A549 (cell line): ENCODE data around the gene APBB2. TPM values are rescaled to one million over a fixed set of nuclear protein-coding genes. Genes with fewer than 3 reads are reported as not detected.

Experiments
- ATAC-seq, 2 experiments: fragments of 200-7000 bp in 1 of 2; fragments of >200 bp in 1 of 2; cut with Nextera tagmentation in 1 of 2; cut with Tn5 transposase in 1 of 2; 3 replicates each; pipeline versions ENCODE4 v1.8.0 to v1.9.1; 2018 to 2020; ENCODE audit warnings: mild to moderate bottlenecking in 1 of 2, moderate library complexity in 1 of 2
- CTCF ChIA-PET: fragments of 300-600 bp; sonication (Branson Sonifier 250); formaldehyde crosslinking; extraction: SDS; loops from one replicate; lab custom pipeline; 2021; ENCODE audit warnings: antibody characterized with exemption, inconsistent platforms; lab: Yijun Ruan, JAX
- POLR2A ChIA-PET: fragments of 350-600 bp; formaldehyde crosslinking; extraction: SDS; loops from one replicate; lab custom pipeline; 2021; ENCODE audit warnings: antibody characterized with exemption, inconsistent platforms; lab: Yijun Ruan, JAX
- DNase-seq, 2 experiments: peaks; one replicate each; pipeline versions ENCODE4 v3.0.0 to v3.0.0-alpha.2; 2011 to 2016; ENCODE audit warnings: low read depth in 1 of 2, low spot score in 1 of 2
- FAIRE-seq: peaks from 2 replicates; lab custom pipeline; 2011; peaks lifted over from hg19 to GRCh38; lab: Jason Lieb, UNC
- H3K27ac ChIP-seq, 2 experiments: fragments of >200 bp; sonication (Bioruptor Twin); formaldehyde crosslinking; 3 replicates each; pipeline ENCODE4 v1.5.1; 2016 to 2017
- H3K4me1 ChIP-seq: fragments of >200 bp; sonication (Bioruptor Twin); formaldehyde crosslinking; 3 replicates; pipeline ENCODE4 v1.6.1; 2016
- H3K4me2 ChIP-seq: fragments of >200 bp; sonication (Bioruptor Twin); formaldehyde crosslinking; 3 replicates; pipeline ENCODE4 v1.6.1; 2016
- H3K4me3 ChIP-seq: fragments of >200 bp; sonication (Bioruptor Twin); formaldehyde crosslinking; 3 replicates; pipeline ENCODE4 v1.5.1; 2016
- H3K9me3 ChIP-seq: fragments of >200 bp; sonication (Bioruptor Twin); formaldehyde crosslinking; 3 replicates; pipeline ENCODE4 v1.6.1; 2016
- BCL3 ChIP-seq: fragments of >200 bp; sonication (Bioruptor Twin); formaldehyde crosslinking; IDR thresholded peaks from 3 replicates; pipeline ENCODE4 v1.6.1; 2016
- BHLHE40 ChIP-seq: IDR thresholded peaks from 2 replicates; pipeline ENCODE4 v1.6.1; 2012; ENCODE audit warnings: low read depth, low read length, inconsistent platforms
- CBX8 ChIP-seq: fragments of 200-600 bp; sonication (generic); IDR thresholded peaks from 2 replicates; pipeline ENCODE4 v1.6.1; 2016
- CTCF ChIP-seq: fragments of >200 bp; sonication (Bioruptor Twin); formaldehyde crosslinking; IDR thresholded peaks from 3 replicates; pipeline ENCODE4 v1.5.1; 2016
- EHF ChIP-seq: fragments of 250-450 bp; sonication (Bioruptor Pico); IDR thresholded peaks from 2 replicates; pipeline ENCODE4 v1.5.0; 2020; ENCODE audit warnings: mild to moderate bottlenecking
- EHMT2 ChIP-seq: fragments of 200-600 bp; sonication (generic); IDR thresholded peaks from 2 replicates; pipeline ENCODE4 v1.6.1; 2016; ENCODE audit warnings: antibody characterized with exemption, low read depth, mild to moderate bottlenecking, moderate library complexity
- FOSL2 ChIP-seq, 2 experiments: fragments of 450-650 bp in 1 of 2; fragments of >200 bp in 1 of 2; sonication (Bioruptor Twin) in 1 of 2; formaldehyde crosslinking; IDR thresholded peaks; 2 replicates each; pipeline versions ENCODE4 v1.5.0 to v1.6.1; 2016 to 2020; ENCODE audit warnings: mild to moderate bottlenecking in 1 of 2, moderate library complexity in 1 of 2
- FOXS1 ChIP-seq: fragments of 250-450 bp; sonication (Bioruptor Pico); IDR thresholded peaks from 2 replicates; pipeline ENCODE4 v1.5.0; 2020; ENCODE audit warnings: mild to moderate bottlenecking, moderate library complexity
- HDAC2 ChIP-seq: fragments of 200-600 bp; sonication (generic); IDR thresholded peaks from 2 replicates; pipeline ENCODE4 v1.6.1; 2016
- HES2 ChIP-seq: fragments of >200 bp; sonication (Bioruptor Twin); formaldehyde crosslinking; IDR thresholded peaks from 2 replicates; pipeline ENCODE4 v1.6.1; 2016
- HMGXB4 ChIP-seq: fragments of 250-450 bp; sonication (Bioruptor Pico); IDR thresholded peaks from 2 replicates; pipeline ENCODE4 v1.5.0; 2021; ENCODE audit warnings: mild to moderate bottlenecking, moderate library complexity, borderline replicate concordance
- HOXB5 ChIP-seq: fragments of 250-450 bp; sonication (Bioruptor Pico); IDR thresholded peaks from 2 replicates; pipeline ENCODE4 v1.5.0; 2020; ENCODE audit warnings: mild to moderate bottlenecking, moderate library complexity
- JUNB ChIP-seq: fragments of >200 bp; sonication (Bioruptor Twin); formaldehyde crosslinking; IDR thresholded peaks from 2 replicates; pipeline ENCODE4 v1.6.1; 2016
- KDM1A ChIP-seq: fragments of 200-600 bp; sonication (generic); IDR thresholded peaks from 2 replicates; pipeline ENCODE4 v1.6.1; 2016; ENCODE audit warnings: low read depth, mild to moderate bottlenecking
- MAX ChIP-seq: IDR thresholded peaks from 2 replicates; pipeline ENCODE4 v1.6.1; 2012
- NPAS2 ChIP-seq: fragments of 250-450 bp; sonication (Bioruptor Pico); IDR thresholded peaks from 2 replicates; pipeline ENCODE4 v1.8.0; 2022; ENCODE audit warnings: mild to moderate bottlenecking, moderate library complexity, borderline replicate concordance
- NR3C1 ChIP-seq: fragments of >200 bp; sonication (Bioruptor Twin); formaldehyde crosslinking; IDR thresholded peaks from 3 replicates; pipeline ENCODE4 v1.6.1; 2017
- PBX3 ChIP-seq: IDR thresholded peaks from 2 replicates; pipeline ENCODE4 v1.6.1; 2012
- PHF8 ChIP-seq: fragments of 200-600 bp; sonication (generic); IDR thresholded peaks from 2 replicates; pipeline ENCODE4 v1.6.1; 2016; ENCODE audit warnings: low read depth, mild to moderate bottlenecking, antibody characterized with exemption, moderate library complexity, borderline replicate concordance
- RFX5 ChIP-seq: fragments of 450-650 bp; IDR thresholded peaks from 2 replicates; pipeline ENCODE4 v1.7.1; 2014; ENCODE audit warnings: antibody characterized with exemption, mild to moderate bottlenecking, moderate library complexity
- TFCP2L1 ChIP-seq: fragments of 250-450 bp; sonication (Bioruptor Pico); IDR thresholded peaks from 2 replicates; pipeline ENCODE4 v1.5.0; 2021; ENCODE audit warnings: mild to moderate bottlenecking
- TP53 ChIP-seq: fragments of 250-450 bp; sonication (Bioruptor Pico); IDR thresholded peaks from 2 replicates; pipeline ENCODE4 v1.5.0; 2021; ENCODE audit warnings: mild to moderate bottlenecking, moderate library complexity
- ZC3H11A ChIP-seq: fragments of 450-650 bp; IDR thresholded peaks from 2 replicates; pipeline ENCODE4 v1.6.1; 2014; ENCODE audit warnings: antibody characterized with exemption, mild to moderate bottlenecking
- ZNF302 ChIP-seq: fragments of 250-450 bp; sonication (Bioruptor Pico); IDR thresholded peaks from 2 replicates; pipeline ENCODE4 v1.9.0; 2021; ENCODE audit warnings: inconsistent platforms, mild to moderate bottlenecking, moderate library complexity
- ZSCAN20 ChIP-seq: fragments of 250-450 bp; sonication (Bioruptor Pico); IDR thresholded peaks from 2 replicates; pipeline ENCODE4 v1.8.0; 2022; ENCODE audit warnings: mild to moderate bottlenecking, moderate library complexity
- WGBS: methylation state at CpG from one replicate; pipeline ENCODE4 v1.1.6; 2017; ENCODE audit errors: missing lambda C conversion rate; 5-methylcytosine and 5-hydroxymethylcytosine counted together
- polyA plus RNA-seq, 4 experiments: library from polyadenylated mRNA; depleted of rRNA in 3 of 4; stranded (reverse); fragments of >200 nt; fragmentation: RNase III in 1 of 4; extraction: RNeasy Plus Mini Kit Qiagen cat#74134 plus additional on column Dnase treatment in 1 of 4; gene quantifications; 2 replicates in 3 of 4; 3 replicates in 1 of 4; pipeline ENCODE4 v1.2.3, GENCODE V29; 2011 to 2017

The APBB2 gene
- polyA plus RNA-seq, 2 of the 4 experiments (the other 2 are of a cell fraction) = 8.3 to 31.9 TPM

- ATAC-seq (no peak), FAIRE-seq (no peak), DNase-seq (no peak)
- TF ChIP-seq EHMT2 (no peak), BCL3 (no peak), TFCP2L1 (no peak), HMGXB4 (CRISPR knock-in tag) (no peak), ZSCAN20 (CRISPR knock-in tag) (no peak), KDM1A (no peak), TP53 (CRISPR knock-in tag) (no peak), FOXS1 (no peak), HES2 (no peak), JUNB (no peak), HOXB5 (CRISPR knock-in tag) (no peak), EHF (CRISPR knock-in tag) (no peak), PHF8 (no peak), BHLHE40 (no peak), ZNF302 (no peak), NR3C1 (no peak), CTCF (no peak), NPAS2 (CRISPR knock-in tag) (no peak)
- no peak overlapping the region for H3K27ac ChIP-seq
- CTCF ChIA-PET = interaction anchor here (1.4 to 1.6 kb wide), 2 partner anchors 22 to 92 kb away, joined by 3 to 5 read pairs; no protein-coding TSS in a partner anchor
- no peak overlapping the region for H3K4me3 ChIP-seq
- no peak overlapping the region for H3K4me2 ChIP-seq
- H3K4me1 ChIP-seq = peaks cover 3% of the 10 kb centered on the region; the same call in 1 of the 3 replicates
- POLR2A ChIA-PET = no interaction called here
- 81% methylated on average over 5 of the region's 5 CpGs for WGBS
- H3K9me3 ChIP-seq = no peaks in the 10 kb centered on the region
These were observed 94.5 kb downstream of the APBB2 start for GRCh38 chr4:41119867-41120295.

GRCh38 chr4:41111791-41112190 is 102.6 kb downstream of the APBB2 start:
- DNase-seq = no peak
- TF ChIP-seq TP53 (CRISPR knock-in tag) (no peak), FOXS1 (no peak), HDAC2 (no peak), ZC3H11A (no peak), NR3C1 (no peak), HOXB5 (CRISPR knock-in tag) (no peak), EHF (CRISPR knock-in tag) (no peak), FOSL2 (IDR thresholded peaks at IDR 0.05) (no peak), FOSL2 (CRISPR knock-in tag; IDR thresholded peaks at IDR 0.05) (no peak), RFX5 (no peak), HMGXB4 (CRISPR knock-in tag) (no peak), BHLHE40 (no peak), PBX3 (no peak), CBX8 (no peak), MAX (no peak)
- H3K4me1 ChIP-seq = no peaks in the 10 kb centered on the region
- no peak overlapping the region for H3K4me2 ChIP-seq
- no peak overlapping the region for H3K4me3 ChIP-seq
- H3K27ac ChIP-seq = no peak overlapping the region
- no peak for FAIRE-seq
- POLR2A ChIA-PET = no interaction called here
- WGBS = 87% methylated on average over 2 of the region's 2 CpGs
- no peaks in the 10 kb centered on the region for H3K9me3 ChIP-seq
- CTCF ChIA-PET = no interaction called here
- ATAC-seq = no peak
